Measurements from ENCODE around the gene DLX3.

DLX3 gene

GRCh38 chr17:49964769-49965523, 30.1 kb downstream of the DLX3 start:
- H2AFZ ChIP-seq (ENCODE audit: low read depth, low read length, severe bottlenecking) = no peak overlapping the region
- no peaks in the 10 kb centered on the region for H4K20me1 ChIP-seq (ENCODE audit: low read depth, low read length)
- H3K4me3 ChIP-seq (ENCODE audit: insufficient read depth, low read length, poor library complexity, severe bottlenecking) = no peak overlapping the region
- no peak overlapping the region for H3K9ac ChIP-seq (ENCODE audit: low read length)
- H3K27me3 ChIP-seq (ENCODE audit: low read length) = no peaks in the 10 kb centered on the region
- H3K9me2 ChIP-seq (replicated peaks; ENCODE audit: insufficient read depth, low read length) = no peaks in the 10 kb centered on the region
- H3K36me3 ChIP-seq (ENCODE audit: low read length) = no peaks in the 10 kb centered on the region
- H3K27ac ChIP-seq (ENCODE audit: low read depth, low read length) = no peak overlapping the region
- no peaks in the 10 kb centered on the region for H3K9me3 ChIP-seq (ENCODE audit: insufficient read depth, low read length)
- H3F3A ChIP-seq (ENCODE audit: insufficient read depth) = 0 out of 2 replicates have a peak, but pooled peaks cover 3% of the 10 kb centered on the region
- no peaks in the 10 kb centered on the region for H3K79me2 ChIP-seq (ENCODE audit: insufficient read depth, low read length)
- TF ChIP-seq EZH2phosphoT487 (conservative IDR thresholded peaks at IDR 0.05; ENCODE audit: low read length) (no peak), CTCF (IDR thresholded peaks at IDR 0.05; ENCODE audit: insufficient read depth, low read length, poor library complexity, severe bottlenecking) (no peak)
- no peak overlapping the region for H3K4me2 ChIP-seq (ENCODE audit: low read depth, low read length, poor library complexity, severe bottlenecking)

- no peaks in the 10 kb centered on the region for H3K27me3 ChIP-seq (ENCODE audit: low read length)
- no peaks in the 10 kb centered on the region for H3K9me3 ChIP-seq (ENCODE audit: insufficient read depth, low read length)
- no peaks in the 10 kb centered on the region for H3K36me3 ChIP-seq (ENCODE audit: low read length)
- no peaks in the 10 kb centered on the region for H3K79me2 ChIP-seq (ENCODE audit: insufficient read depth, low read length)
- H3K9ac ChIP-seq (ENCODE audit: low read length) = no peak overlapping the region
- H3K4me2 ChIP-seq (ENCODE audit: low read depth, low read length, poor library complexity, severe bottlenecking) = no peak overlapping the region
- no peak overlapping the region for H2AFZ ChIP-seq (ENCODE audit: low read depth, low read length, severe bottlenecking)
- no peak overlapping the region for H3K4me3 ChIP-seq (ENCODE audit: insufficient read depth, low read length, poor library complexity, severe bottlenecking)
- H4K20me1 ChIP-seq (ENCODE audit: low read depth, low read length) = no peaks in the 10 kb centered on the region
- 0 out of 2 replicates have a peak, but pooled peaks cover 3% of the 10 kb centered on the region for H3F3A ChIP-seq (ENCODE audit: insufficient read depth)
- H3K9me2 ChIP-seq (replicated peaks; ENCODE audit: insufficient read depth, low read length) = no peaks in the 10 kb centered on the region
- TF ChIP-seq CTCF (IDR thresholded peaks at IDR 0.05; ENCODE audit: insufficient read depth, low read length, poor library complexity, severe bottlenecking) (no peak), EZH2phosphoT487 (conservative IDR thresholded peaks at IDR 0.05; ENCODE audit: low read length) (no peak)
- H3K27ac ChIP-seq (ENCODE audit: low read depth, low read length) = no peak overlapping the region
Observed at GRCh38 chr17:49964303-49964768, 30.7 kb downstream of the DLX3 start.

GRCh38 chr17:49963626-49964302, 31.3 kb downstream of the DLX3 start:
- no peaks in the 10 kb centered on the region for H3K79me2 ChIP-seq (ENCODE audit: insufficient read depth, low read length)
- no peaks in the 10 kb centered on the region for H3K9me3 ChIP-seq (ENCODE audit: insufficient read depth, low read length)
- no peak overlapping the region for H2AFZ ChIP-seq (ENCODE audit: low read depth, low read length, severe bottlenecking)
- no peak overlapping the region for H3K4me3 ChIP-seq (ENCODE audit: insufficient read depth, low read length, poor library complexity, severe bottlenecking)
- 0 out of 2 replicates have a peak, but pooled peaks cover 3% of the 10 kb centered on the region for H3F3A ChIP-seq (ENCODE audit: insufficient read depth)
- TF ChIP-seq CTCF (IDR thresholded peaks at IDR 0.05; ENCODE audit: insufficient read depth, low read length, poor library complexity, severe bottlenecking) = no peak
- no peak for TF ChIP-seq EZH2phosphoT487 (conservative IDR thresholded peaks at IDR 0.05; ENCODE audit: low read length)
- H3K9me2 ChIP-seq (replicated peaks; ENCODE audit: insufficient read depth, low read length) = no peaks in the 10 kb centered on the region
- no peaks in the 10 kb centered on the region for H3K27me3 ChIP-seq (ENCODE audit: low read length)
- no peak overlapping the region for H3K27ac ChIP-seq (ENCODE audit: low read depth, low read length)
- no peak overlapping the region for H3K4me2 ChIP-seq (ENCODE audit: low read depth, low read length, poor library complexity, severe bottlenecking)
- no peaks in the 10 kb centered on the region for H3K36me3 ChIP-seq (ENCODE audit: low read length)
- no peak overlapping the region for H3K9ac ChIP-seq (ENCODE audit: low read length)
- H4K20me1 ChIP-seq (ENCODE audit: low read depth, low read length) = no peaks in the 10 kb centered on the region

Measured in SU-DHL-6 (cell line).